Adipose tissue (tissue), 3 donors: Measurements from ENCODE around the gene EFNA2. TPM values are rescaled to one million over a fixed set of nuclear protein-coding genes. Genes with fewer than 3 reads are reported as not detected.

Experiments used
- polyA plus RNA-seq, 3 donors: library from polyadenylated mRNA; stranded (reverse); fragments of 200-250 nt; gene quantifications; one replicate each; pipeline ENCODE4 v1.2.3, GENCODE V29; 2013
- donor health status: healthy with polysubstance abuse.
- donor health status: Bipolar disorder and iron deficiency.
- donor health status: healthy.

The EFNA2 gene
- polyA plus RNA-seq, 3 donors: not detected

Other genes with a start within 250 kb of the EFNA2 start
- 10 to 100 TPM in 2 of 3 donors, 1 to 10 TPM in 1; 9.6 to 26.2 (median 14.7) TPM for gene ABCA7, start 245.8 kb upstream of the EFNA2 start, polyA plus RNA-seq
- 10 to 100 TPM; 10.1 to 22.3 (median 14.7) TPM for gene ARHGAP45, start 218.7 kb upstream of the EFNA2 start, polyA plus RNA-seq
- gene POLR2E, start 190.5 kb upstream of the EFNA2 start, polyA plus RNA-seq: 100 to 1,000 TPM in 2 of 3 donors, 10 to 100 TPM in 1; 86.3 to 393 (median 226) TPM
- 1,000 to 10,000 TPM in 2 of 3 donors, 100 to 1,000 TPM in 1; 205 to 2,242 (median 1,517) TPM for gene GPX4, start 181.9 kb upstream of the EFNA2 start, polyA plus RNA-seq
- 100 to 1,000 TPM in 1 of 3 donors, 10 to 100 TPM in 2; 22.0 to 155 (median 53.1) TPM for gene SBNO2, start 111.6 kb upstream of the EFNA2 start, polyA plus RNA-seq
- 10 to 100 TPM; 24.5 to 42.9 (median 39.4) TPM for gene STK11, start 80.1 kb upstream of the EFNA2 start, polyA plus RNA-seq
- gene CBARP, start 47.9 kb upstream of the EFNA2 start, polyA plus RNA-seq: 1 to 10 TPM in 2 of 3 donors, under 1 TPM in 1; 0.20 to 4.3 (median 2.0) TPM
- gene ATP5F1D, start 44.1 kb upstream of the EFNA2 start, polyA plus RNA-seq: 100 to 1,000 TPM; 217 to 303 (median 219) TPM
- 10 to 100 TPM; 22.8 to 95.5 (median 75.0) TPM for gene MIDN, start 37.3 kb upstream of the EFNA2 start, polyA plus RNA-seq
- 100 to 1,000 TPM; 346 to 568 (median 388) TPM for gene CIRBP, start 16.5 kb upstream of the EFNA2 start, polyA plus RNA-seq
- gene FAM174C, start 10.3 kb upstream of the EFNA2 start, polyA plus RNA-seq: 10 to 100 TPM; 44.9 to 75.8 (median 55.0) TPM
- 100 to 1,000 TPM in 2 of 3 donors, 10 to 100 TPM in 1; 97.5 to 211 (median 110) TPM for gene NDUFS7, start 98.0 kb downstream of the EFNA2 start, polyA plus RNA-seq
- 10 to 100 TPM; 15.4 to 52.7 (median 17.7) TPM for gene GAMT, start 115.7 kb downstream of the EFNA2 start, polyA plus RNA-seq
- gene DAZAP1, start 121.7 kb downstream of the EFNA2 start, polyA plus RNA-seq: 10 to 100 TPM; 38.4 to 79.9 (median 70.1) TPM
- 1,000 to 10,000 TPM; 2,434 to 3,362 (median 3,351) TPM for gene RPS15, start 152.5 kb downstream of the EFNA2 start, polyA plus RNA-seq
- under 1 TPM in 2 of 3 donors, not detected in 1; 0.06 TPM for gene APC2, start 164.2 kb downstream of the EFNA2 start, polyA plus RNA-seq
- 10 to 100 TPM; 16.5 to 28.6 (median 24.3) TPM for gene C19orf25, start 193.3 kb downstream of the EFNA2 start, polyA plus RNA-seq
- 1 to 10 TPM; 1.2 to 3.5 (median 2.4) TPM for gene PCSK4, start 204.5 kb downstream of the EFNA2 start, polyA plus RNA-seq
- 10 to 100 TPM in 2 of 3 donors, 1 to 10 TPM in 1; 5.5 to 30.5 (median 12.5) TPM for gene REEP6, start 205.3 kb downstream of the EFNA2 start, polyA plus RNA-seq
- under 1 TPM; 0.55 to 0.90 (median 0.89) TPM for gene ADAMTSL5, start 227.1 kb downstream of the EFNA2 start, polyA plus RNA-seq
- gene PLK5, start 238.2 kb downstream of the EFNA2 start, polyA plus RNA-seq: under 1 TPM in 1 of 3 donors, not detected in 2; 0.07 TPM